Right lobe of liver (tissue), 6 donors: ENCODE results near the gene SMIM26. TPM values are rescaled to one million over a fixed set of nuclear protein-coding genes. Genes with fewer than 3 reads are reported as not detected.
A peak's percentile ranks its signal among the peaks of the same experiment; 100 is the strongest.

ENCODE experiments used
- ATAC-seq, 4 donors: fragments of 200-7000 bp; cut with Tn5 transposase; one replicate each; pipeline ENCODE4 v1.9.1; 2020; ENCODE audit warnings: mild to moderate bottlenecking in 4 of 4, moderate library complexity in 4 of 4
- DNase-seq, 3 donors: peaks; one replicate each; pipeline ENCODE4 v3.0.0-alpha.2; 2020
- H3K27ac ChIP-seq, 3 donors: fragments of 200-600 bp; one replicate each; pipeline ENCODE4 v1.8.0; 2022
- H3K27me3 ChIP-seq, 2 donors: fragments of 200-600 bp; one replicate each; pipeline ENCODE4 v1.8.0; 2022
- H3K36me3 ChIP-seq, 4 donors: fragments of 200-600 bp; sonication (generic) in 1 of 4; one replicate each; pipeline versions ENCODE4 v1.5.1 to v1.8.0; 2017 to 2022; ENCODE audit warnings: control low read depth in 1 of 4
- H3K4me1 ChIP-seq, 4 donors: fragments of 200-600 bp; sonication (generic) in 1 of 4; one replicate each; pipeline versions ENCODE4 v1.5.1 to v1.8.0; 2017 to 2022; ENCODE audit warnings: control low read depth in 1 of 4
- H3K4me3 ChIP-seq, 3 donors: fragments of 200-600 bp; one replicate each; pipeline ENCODE4 v1.8.0; 2022
- H3K9me3 ChIP-seq, 4 donors: fragments of 200-600 bp; sonication (generic) in 1 of 4; one replicate each; pipeline versions ENCODE4 v1.5.1 to v1.8.0; 2017 to 2022; ENCODE audit warnings: control low read depth in 1 of 4
- CTCF ChIP-seq, 4 donors: fragments of 200-600 bp in 3 of 4; fragments of 450-650 bp in 1 of 4; IDR thresholded peaks; one replicate each; pipeline versions ENCODE4 v1.5.1 to v1.8.0; 2016 to 2022; ENCODE audit warnings: antibody characterized with exemption in 4 of 4, mild to moderate bottlenecking in 2 of 4
- POLR2A ChIP-seq: fragments of 450-650 bp; IDR thresholded peaks from one replicate; pipeline ENCODE4 v1.6.1; 2017; ENCODE audit warnings: antibody characterized with exemption, mild to moderate bottlenecking
- WGBS: methylation state at CpG from one replicate; pipeline ENCODE4 v1.1.6; 2018; ENCODE audit warnings: low coverage, low lambda C conversion rate; ENCODE audit not compliant: insufficient coverage; ENCODE audit errors: missing lambda C conversion rate; 5-methylcytosine and 5-hydroxymethylcytosine counted together
- intact Hi-C, 2 donors: fragments of 100-400 bp; cut with DNase I; formaldehyde crosslinking; loops; one replicate each; pipeline versions ENCODE4 v1.11.2 to v1.14.1; 2022
- total RNA-seq, 6 experiments: library from RNA; depleted of rRNA in 2 of 6; stranded (reverse); fragments of >200 nt in 2 of 6; fragmentation: NEBNext Ultra II Directional in 3 of 6; extraction: Animal tissue kit (Norgen Biotek cat#: 25700) in 3 of 6; gene quantifications; one replicate each; pipeline versions ENCODE4 v1.1.0 to v1.2.4, GENCODE V29; 2016 to 2023
- donor health status: DM: no; HTN: yes; CAD: no.
- donor health status: DM: no; HTN: no; CAD: no.
- donor health status: DM: no; HTN: no; CAD: no.
- donor health status: DM: no; HTN: yes; CAD: no.
- donor health status: DM: no; HTN: yes; CAD: no.

SMIM26 gene
- total RNA-seq, 6 experiments from 2014 or later, result 38.5 to 104 (median 42.4) TPM

GRCh38 chr20:18585134-18585533 is 17.9 kb downstream of the SMIM26 start:
- Histone ChIP-seq H3K36me3 (no peaks in the 10 kb centered on the region), H3K9me3 (no peaks in the 10 kb centered on the region), H3K27ac (no peak overlapping the region), H3K4me1 (peaks cover 0 to 3% (median 2%) of the 10 kb centered on the region in 4 donors), H3K27me3 (no peaks in the 10 kb centered on the region), H3K4me3 (no peak overlapping the region)
- 89% methylated on average over 2 of the region's 2 CpGs for WGBS
- ATAC-seq (peak in 1 of 4 donors; percentile 26), DNase-seq (no peak)
- TF ChIP-seq POLR2A, result no peak
- TF ChIP-seq CTCF (IDR thresholded peaks at IDR 0.05), result no peak
- intact Hi-C loops, result no loop called here

- Histone ChIP-seq H3K27me3 (no peaks in the 10 kb centered on the region), H3K4me3 (peak within 1 kb of the TSS; percentile 76 to 81 (median 81)), H3K4me1 (peaks cover 0 to 3% (median 2%) of the 10 kb centered on the region in 4 donors), H3K9me3 (no peaks in the 10 kb centered on the region), H3K27ac (peak within 1 kb of the TSS; percentile 31 to 65 (median 34)), H3K36me3 (no peaks in the 10 kb centered on the region)
- DNase-seq (peak; percentile 94 to 96 (median 95)), ATAC-seq (peak; percentile 98 to 99 (median 98))
- TF ChIP-seq POLR2A (peak; percentile 55), CTCF (IDR thresholded peaks at IDR 0.05) (peak; percentile 66 to 73 (median 68))
- under 1% methylated on average over 12 of the region's 88 CpGs for WGBS
- intact Hi-C loops, result no loop called here
These were observed 20.7 kb downstream of the SMIM26 start, which contains the start of gene DTD1 for GRCh38 chr20:18587665-18588573. Gene DTD1, plus strand, starts transcription at chr20:18588054. Its CDS starts 19 bp downstream, at chr20:18588073.

GRCh38 chr20:18588574-18588933 is 21.3 kb downstream of the SMIM26 start:
- intact Hi-C loops, result no loop called here
- ATAC-seq (no peak), DNase-seq (no peak)
- H3K4me1 ChIP-seq, result peaks cover 0 to 3% (median 2%) of the 10 kb centered on the region in 4 donors
- 16% methylated on average over 15 of the region's 18 CpGs for WGBS
- peak overlapping the region; percentile 76 to 81 (median 81) for H3K4me3 ChIP-seq
- no peaks in the 10 kb centered on the region for H3K36me3 ChIP-seq
- no peaks in the 10 kb centered on the region for H3K9me3 ChIP-seq
- H3K27me3 ChIP-seq, result no peaks in the 10 kb centered on the region
- H3K27ac ChIP-seq, result peak overlapping the region in 1 of 3 donors; percentile 65
- TF ChIP-seq POLR2A (no peak), CTCF (IDR thresholded peaks at IDR 0.05) (no peak)

GRCh38 chr20:18589941-18590674 is 22.9 kb downstream of the SMIM26 start:
- Histone ChIP-seq H3K27ac (no peak overlapping the region), H3K27me3 (no peaks in the 10 kb centered on the region), H3K36me3 (no peaks in the 10 kb centered on the region), H3K4me3 (no peak overlapping the region), H3K4me1 (peaks cover 0 to 3% (median 2%) of the 10 kb centered on the region in 4 donors), H3K9me3 (no peaks in the 10 kb centered on the region)
- DNase-seq, result no peak
- 71% methylated on average over 8 of the region's 8 CpGs for WGBS
- intact Hi-C loops, result no loop called here
- ATAC-seq, result no peak
- TF ChIP-seq CTCF (IDR thresholded peaks at IDR 0.05) (no peak), POLR2A (no peak)
